NCI-H510A treated with DMSO at 0.1 percent for 48 hours (cell line): ENCODE measurements around the gene MCOLN2.

Source experiments
- DNase-seq: peaks from one replicate; lab custom pipeline; 2025; lab: John Stamatoyannopoulos, UW

Gene MCOLN2

GRCh38 chr1:84896279-84896678 is 100.6 kb downstream of the MCOLN2 start:
- no peak for DNase-seq

- peak; percentile 67 for DNase-seq
These were observed 104.0 kb downstream of the MCOLN2 start, which contains the start of gene LPAR3 for GRCh38 chr1:84892705-84893618. Gene LPAR3, minus strand, starts transcription at chr1:84893206. Its CDS starts 27,086 bp downstream, at chr1:84866120.

GRCh38 chr1:84890566-84890965 is 106.3 kb downstream of the MCOLN2 start:
- DNase-seq: no peak

GRCh38 chr1:84889437-84889836 is 107.5 kb downstream of the MCOLN2 start:
- DNase-seq: no peak

GRCh38 chr1:84888753-84889152 is 108.2 kb downstream of the MCOLN2 start:
- no peak for DNase-seq

- no peak for DNase-seq
These were observed 109.5 kb downstream of the MCOLN2 start for GRCh38 chr1:84887261-84887934.

GRCh38 chr1:84885469-84885868 is 111.4 kb downstream of the MCOLN2 start:
- DNase-seq: no peak

GRCh38 chr1:84884671-84885389 is 112.1 kb downstream of the MCOLN2 start:
- DNase-seq: no peak

GRCh38 chr1:84883286-84883685 is 113.6 kb downstream of the MCOLN2 start:
- no peak for DNase-seq

- no peak for DNase-seq
These were observed 119.3 kb downstream of the MCOLN2 start for GRCh38 chr1:84877592-84877991.

- DNase-seq: no peak
These were observed 120.6 kb downstream of the MCOLN2 start for GRCh38 chr1:84876353-84876752.
